Left colon (tissue), 2 donors: Measurements from ENCODE around the gene COMMD4. TPM values are rescaled to one million over a fixed set of nuclear protein-coding genes. Genes with fewer than 3 reads are reported as not detected.
"Not testable (repeated sequence)": the region's sequence is repeated elsewhere in the genome, so short reads cannot be mapped to it uniquely, and the experiment has no call there.

ENCODE experiments used
- ATAC-seq: fragments of 200-7000 bp; cut with Tn5 transposase; one replicate; pipeline ENCODE4 v1.9.1; 2020; ENCODE audit warnings: mild to moderate bottlenecking, moderate library complexity
- DNase-seq, 2 donors: peaks; one replicate each; pipeline ENCODE4 v3.0.0-alpha.2; 2020
- intact Hi-C, 2 donors: fragments of 100-400 bp; cut with DNase I in 1 of 2; cut with micrococcal nuclease in 1 of 2; formaldehyde crosslinking; loops; one replicate each; pipeline versions ENCODE4 v1.11.2 to v1.14.0; 2022; cut with DNase I, micrococcal nuclease
- microRNA-seq, 2 donors: library from miRNA; unstranded; fragments of <30 nt; microRNA quantifications; one replicate each; pipeline versions ENCODE4 v1.1.0 to v1.2.0, GENCODE V29; 2020
- total RNA-seq, 2 donors: library from RNA; stranded (reverse); fragmentation: NEBNext Ultra II Directional; extraction: Animal tissue kit (Norgen Biotek cat#: 25700); gene quantifications; one replicate each; pipeline ENCODE4 v1.2.1, GENCODE V29; 2021
- donor health status: DM: no; HTN: no; CAD: no.
- donor health status: DM: yes; HTN: yes; CAD: no.

COMMD4 gene
- total RNA-seq, 2 donors from 2014 or later = 72.3 to 73.4 TPM

GRCh38 chr15:75367006-75367405 is 31.1 kb downstream of the COMMD4 start:
- DNase-seq = no peak
- intact Hi-C loops = loop anchor here in 1 of 2 donors (10.0 kb wide), 1 partner anchor 268 kb away; no protein-coding TSS in a partner anchor
- ATAC-seq = no peak

- DNase-seq (no peak), ATAC-seq (no peak)
- intact Hi-C loops = loop anchor here in 1 of 2 donors (10.0 kb wide), 1 partner anchor 267 kb away; no protein-coding TSS in a partner anchor
These were observed 31.6 kb downstream of the COMMD4 start for GRCh38 chr15:75367406-75367912.

- intact Hi-C loops = loop anchor here in 1 of 2 donors (10.0 kb wide), 1 partner anchor 267 kb away; no protein-coding TSS in a partner anchor
- ATAC-seq (peak; percentile 91), DNase-seq (peak; percentile 98 to 99)
These were observed 32.2 kb downstream of the COMMD4 start, which contains the start of gene MAN2C1 for GRCh38 chr15:75367913-75368688. Gene MAN2C1 (minus strand): TSS chr15:75368607. CDS start chr15:75368583, 24 bp downstream.

GRCh38 chr15:75368689-75369239 is 32.9 kb downstream of the COMMD4 start:
- no peak for DNase-seq
- peak; percentile 38 for ATAC-seq

GRCh38 chr15:75369897-75370581 is 34.2 kb downstream of the COMMD4 start:
- no peak for ATAC-seq
- intact Hi-C loops = loop anchor here in 1 of 2 donors (10.0 kb wide), 1 partner anchor 265 kb away; no protein-coding TSS in a partner anchor
- no peak for DNase-seq

More at GRCh38 chr15:75368689-75369239, 32.9 kb downstream of the COMMD4 start:
- intact Hi-C loops = loop anchor here in 1 of 2 donors (10.0 kb wide), 1 partner anchor 266 kb away; no protein-coding TSS in a partner anchor

GRCh38 chr15:75371486-75371885 is 35.6 kb downstream of the COMMD4 start:
- intact Hi-C loops = no loop called here
- ATAC-seq = no peak

GRCh38 chr15:75371901-75372688 is 36.2 kb downstream of the COMMD4 start:
- no peak for DNase-seq
- ATAC-seq = no peak
- intact Hi-C loops = no loop called here

More at GRCh38 chr15:75371486-75371885, 35.6 kb downstream of the COMMD4 start:
- DNase-seq = no peak

GRCh38 chr15:75380773-75381172 is 44.9 kb downstream of the COMMD4 start:
- intact Hi-C loops = no loop called here
- ATAC-seq (peak; percentile 56), DNase-seq (no peak)

GRCh38 chr15:75383986-75384385 is 48.1 kb downstream of the COMMD4 start:
- peak; percentile 40 for ATAC-seq
- DNase-seq, intact Hi-C loops: not testable (repeated sequence)

Small RNA genes within 50 kb of the gene (microRNA-seq; reads per million reads assigned to microRNA genes)
- 0 reads per million in 2 donors for gene MIR631

Other genes starting within 250 kb of the COMMD4 start
- gene C15orf39, start 134.2 kb upstream of the COMMD4 start, total RNA-seq = 10 to 100 TPM; 23.1 to 26.9 TPM
- not detected for gene GOLGA6C, start 77.7 kb upstream of the COMMD4 start, total RNA-seq
- gene GOLGA6D, start 53.2 kb upstream of the COMMD4 start, total RNA-seq = not detected
- gene NEIL1, start 11.0 kb downstream of the COMMD4 start, total RNA-seq = 10 to 100 TPM; 40.7 to 51.5 TPM
- gene MAN2C1, start 32.5 kb downstream of the COMMD4 start, total RNA-seq = 100 to 1,000 TPM; 192 to 211 TPM
- 10 to 100 TPM; 45.7 to 56.1 TPM for gene SIN3A, start 115.6 kb downstream of the COMMD4 start, total RNA-seq
- 10 to 100 TPM; 39.3 to 39.6 TPM for gene PTPN9, start 243.3 kb downstream of the COMMD4 start, total RNA-seq